Endothelial cell of umbilical vein (primary cell): ENCODE results near the gene LMCD1. TPM values are rescaled to one million over a fixed set of nuclear protein-coding genes. Genes with fewer than 3 reads are reported as not detected.

Experiments used
- BruUV-seq: library from RNA; stranded (reverse); fragments of 400-500 nt; replicated peaks from 2 replicates; lab custom pipeline; 2021; lab: Mats Ljungman, UMichigan
- CTCF ChIA-PET: fragments of 300-600, 350-600 bp; sonication (Branson Sonifier 250); formaldehyde crosslinking; loops from one replicate; lab custom pipeline; 2021; ENCODE audit warnings: antibody characterized with exemption, inconsistent platforms; lab: Charles Lee
- POLR2A ChIA-PET: fragments of 300-600, 350-600 bp; sonication (Branson Sonifier 250); formaldehyde crosslinking; loops from one replicate; lab custom pipeline; 2021; ENCODE audit warnings: antibody characterized with exemption, inconsistent platforms; lab: Charles Lee
- DNase-seq: peaks from one replicate; pipeline ENCODE4 v3.0.0-alpha.2; 2011; ENCODE audit warnings: low read depth, low spot score
- FAIRE-seq: peaks from 2 replicates; lab custom pipeline; 2011; peaks lifted over from hg19 to GRCh38; lab: Jason Lieb, UNC
- H2AFZ ChIP-seq: 2 replicates; pipeline ENCODE4 v1.6.0; 2012; ENCODE audit warnings: low read depth, low read length, control low read depth, inconsistent platforms
- H3K27ac ChIP-seq: 2 replicates; pipeline ENCODE4 v1.5.1; 2011; ENCODE audit warnings: low read depth, mild to moderate bottlenecking, control low read depth, low read length, moderate library complexity; ENCODE audit not compliant: insufficient read depth
- H3K27me3 ChIP-seq, 2 experiments: 2 replicates each; pipeline versions ENCODE4 v1.6.0 to v1.6.1; 2011; ENCODE audit warnings: low read length in 2 of 2, mixed read lengths in 1 of 2; ENCODE audit not compliant: control insufficient read depth in 2 of 2, insufficient read depth in 2 of 2
- H3K36me3 ChIP-seq, 2 experiments: 2 replicates in 1 of 2; 3 replicates in 1 of 2; pipeline ENCODE4 v1.5.1; 2011; ENCODE audit warnings: low read length in 2 of 2, mild to moderate bottlenecking in 1 of 2, moderate library complexity in 1 of 2; ENCODE audit not compliant: control insufficient read depth in 2 of 2, insufficient read depth in 2 of 2; ENCODE audit errors: extremely low read depth in 1 of 2
- H3K4me1 ChIP-seq: 3 replicates; pipeline ENCODE4 v1.5.1; 2011; ENCODE audit warnings: mild to moderate bottlenecking, low read length; ENCODE audit not compliant: control insufficient read depth, insufficient read depth; ENCODE audit errors: extremely low read depth
- H3K4me2 ChIP-seq: 2 replicates; pipeline ENCODE4 v1.6.1; 2011; ENCODE audit warnings: low read length, control low read depth, mixed read lengths; ENCODE audit not compliant: insufficient read depth
- H3K4me3 ChIP-seq, 3 experiments: fragments of 200-600 bp in 1 of 3; sonication (generic), shearing (Covaris generic) in 1 of 3; replicated peaks in 1 of 3; 2 replicates each; pipeline ENCODE4 v1.5.1; 2011 to 2016; ENCODE audit warnings: control low read depth in 3 of 3, low read length in 3 of 3, mild to moderate bottlenecking in 2 of 3, inconsistent platforms in 1 of 3, low read depth in 1 of 3, moderate library complexity in 1 of 3; ENCODE audit not compliant: insufficient read depth in 1 of 3
- H3K79me2 ChIP-seq: 2 replicates; pipeline ENCODE4 v1.6.0; 2012; ENCODE audit warnings: low read length, inconsistent platforms; ENCODE audit not compliant: control insufficient read depth, insufficient read depth
- H3K9ac ChIP-seq: replicated peaks from 2 replicates; pipeline ENCODE3; 2011; ENCODE audit warnings: low read length, control low read depth; ENCODE audit not compliant: insufficient read depth; ENCODE audit errors: extremely low read depth
- H3K9me1 ChIP-seq: replicated peaks from 3 replicates; pipeline ENCODE4 v1.6.0; 2011; ENCODE audit warnings: mild to moderate bottlenecking, low read length; ENCODE audit not compliant: control insufficient read depth, insufficient read depth; ENCODE audit errors: extremely low read depth
- H3K9me3 ChIP-seq: replicated peaks from 2 replicates; pipeline ENCODE4 v1.5.1; 2012; ENCODE audit warnings: low read length, inconsistent platforms; ENCODE audit not compliant: control insufficient read depth, insufficient read depth
- H4K20me1 ChIP-seq: replicated peaks from 2 replicates; pipeline ENCODE3; 2011; ENCODE audit warnings: mild to moderate bottlenecking, low read length; ENCODE audit not compliant: control insufficient read depth, insufficient read depth; ENCODE audit errors: extremely low read depth
- EZH2 ChIP-seq: IDR thresholded peaks from 2 replicates; pipeline ENCODE4 v1.6.1; 2012; ENCODE audit warnings: borderline replicate concordance, low read depth, mild to moderate bottlenecking, moderate library complexity, low read length, inconsistent platforms; ENCODE audit not compliant: severe bottlenecking
- GATA2 ChIP-seq: IDR thresholded peaks from 2 replicates; pipeline ENCODE4 v1.7.0; 2011; ENCODE audit warnings: low read depth, mild to moderate bottlenecking, moderate library complexity, mixed read lengths, low read length; ENCODE audit not compliant: insufficient read length, insufficient read depth
- JUN ChIP-seq: IDR thresholded peaks from 2 replicates; pipeline ENCODE4 v1.6.1; 2011; ENCODE audit warnings: borderline replicate concordance, low read depth; ENCODE audit not compliant: insufficient read length, insufficient read depth
- MYC ChIP-seq: IDR thresholded peaks from one replicate; pipeline ENCODE4 v1.6.1; 2011; ENCODE audit warnings: mild to moderate bottlenecking, low read depth, low read length
- POLR2AphosphoS5 ChIP-seq: IDR thresholded peaks from 2 replicates; pipeline ENCODE4 v1.6.1; 2012; ENCODE audit warnings: low read depth, mild to moderate bottlenecking, control low read depth, low read length, moderate library complexity; ENCODE audit not compliant: insufficient read depth
- dilution Hi-C: fragments of 300-500 bp; cut with MboI; formaldehyde crosslinking; loops from one replicate; pipeline ENCODE4 v1.15.0; 2019; ENCODE audit warnings: low sequenced_read_pairs; ENCODE audit not compliant: extremely low pct_ligation_motif_present
- intact Hi-C: fragments of 100-400 bp; cut with micrococcal nuclease; formaldehyde crosslinking; loops from one replicate; pipeline ENCODE4 v1.10.0; 2022
- polyA plus RNA-seq, 4 experiments: library from polyadenylated mRNA; depleted of rRNA in 3 of 4; stranded (reverse) in 3 of 4; unstranded in 1 of 4; fragments of >200 nt; gene quantifications; 2 replicates each; pipeline versions ENCODE4 v1.2.1 to v1.2.3, GENCODE V29; 2011 to 2012; ENCODE audit warnings: missing spikeins in 1 of 4
- total RNA-seq: library from RNA; stranded (reverse); gene quantifications from 2 replicates; pipeline ENCODE4 v1.2.3, GENCODE V29; 2021
- TF ChIP-seq, protein P1 (sequence below), 2 donors: IDR thresholded peaks; 1 replicate in 1 of 2; 2 replicates in 1 of 2; pipeline ENCODE4 v1.5.1; 2011; ENCODE audit warnings: low read length in 2 of 2, mild to moderate bottlenecking in 2 of 2, moderate library complexity in 2 of 2, control low read depth in 1 of 2, inconsistent platforms in 1 of 2, low read depth in 1 of 2; ENCODE audit not compliant: insufficient read depth in 1 of 2; ENCODE audit errors: extremely low read depth in 1 of 2

LMCD1 gene
- total and polyA plus RNA-seq, 2 donors (not counting 3 experiments of a cell fraction or from before 2014, with no cell fraction given): 7.6 to 14.5 TPM

DNA sequence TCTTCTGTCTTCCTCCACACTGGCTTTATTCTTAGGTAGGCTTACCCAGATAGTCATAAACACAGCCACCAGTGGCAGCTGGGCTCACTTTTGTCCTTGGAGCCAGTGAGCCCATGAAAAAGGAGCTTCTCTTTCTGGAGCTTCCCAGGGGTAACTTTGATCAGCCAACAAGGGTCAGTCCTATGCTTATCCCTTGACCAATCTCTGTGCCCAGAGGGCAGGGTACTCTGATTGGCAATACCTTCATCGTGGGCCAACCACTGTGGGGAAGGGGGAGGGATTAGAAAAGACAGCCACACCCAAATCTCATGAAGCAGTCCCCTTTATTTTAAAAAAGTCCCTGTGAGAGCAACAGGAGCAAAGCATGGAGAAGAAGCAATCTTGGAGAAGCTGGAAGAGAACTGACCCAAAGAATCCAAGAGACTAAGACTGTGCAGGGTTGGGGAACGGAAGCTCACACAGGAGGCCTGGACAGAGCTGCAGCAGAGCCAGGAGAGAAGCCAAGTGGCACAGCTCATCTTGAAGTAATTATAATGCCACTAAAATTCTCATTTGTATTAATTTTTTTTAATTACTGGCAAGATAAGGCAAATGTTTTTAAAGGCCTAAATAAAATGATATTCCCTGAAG, 72.5 kb downstream of the LMCD1 start:
- no peak overlapping the region for H3K4me2 ChIP-seq
- H3K27ac ChIP-seq: no peak overlapping the region
- ChIA-PET CTCF (no interaction called here), POLR2A (no interaction called here)
- BruUV-seq: no TSS peak
- H3K4me3 ChIP-seq: no peak overlapping the region
- H4K20me1 ChIP-seq: no peaks in the 10 kb centered on the region
- no peaks in the 10 kb centered on the region for H3K27me3 ChIP-seq
- intact Hi-C loops (no loop called here), dilution Hi-C loops (no loop called here)
- no peak for FAIRE-seq
- no peaks in the 10 kb centered on the region for H3K79me2 ChIP-seq
- H3K9ac ChIP-seq: no peak overlapping the region
- H2AFZ ChIP-seq: no peak overlapping the region
- no peaks in the 10 kb centered on the region for H3K9me1 ChIP-seq
- DNase-seq: no peak
- no peaks in the 10 kb centered on the region for H3K36me3 ChIP-seq
- TF ChIP-seq, protein P1, sequence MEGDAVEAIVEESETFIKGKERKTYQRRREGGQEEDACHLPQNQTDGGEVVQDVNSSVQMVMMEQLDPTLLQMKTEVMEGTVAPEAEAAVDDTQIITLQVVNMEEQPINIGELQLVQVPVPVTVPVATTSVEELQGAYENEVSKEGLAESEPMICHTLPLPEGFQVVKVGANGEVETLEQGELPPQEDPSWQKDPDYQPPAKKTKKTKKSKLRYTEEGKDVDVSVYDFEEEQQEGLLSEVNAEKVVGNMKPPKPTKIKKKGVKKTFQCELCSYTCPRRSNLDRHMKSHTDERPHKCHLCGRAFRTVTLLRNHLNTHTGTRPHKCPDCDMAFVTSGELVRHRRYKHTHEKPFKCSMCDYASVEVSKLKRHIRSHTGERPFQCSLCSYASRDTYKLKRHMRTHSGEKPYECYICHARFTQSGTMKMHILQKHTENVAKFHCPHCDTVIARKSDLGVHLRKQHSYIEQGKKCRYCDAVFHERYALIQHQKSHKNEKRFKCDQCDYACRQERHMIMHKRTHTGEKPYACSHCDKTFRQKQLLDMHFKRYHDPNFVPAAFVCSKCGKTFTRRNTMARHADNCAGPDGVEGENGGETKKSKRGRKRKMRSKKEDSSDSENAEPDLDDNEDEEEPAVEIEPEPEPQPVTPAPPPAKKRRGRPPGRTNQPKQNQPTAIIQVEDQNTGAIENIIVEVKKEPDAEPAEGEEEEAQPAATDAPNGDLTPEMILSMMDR (IDR thresholded peaks at IDR 0.05; ENCODE audit: extremely low read depth in 1 of 2, insufficient read depth in 1 of 2, low read depth in 1 of 2, low read length in 2 of 2): no peak
- TF ChIP-seq GATA2 (no peak), EZH2 (no peak), JUN (no peak), MYC (no peak), POLR2AphosphoS5 (no peak)
- no peaks in the 10 kb centered on the region for H3K9me3 ChIP-seq
- H3K4me1 ChIP-seq: peaks cover 14% of the 10 kb centered on the region
